Body of pancreas (tissue), 4 donors: ENCODE measurements around the gene GET3. TPM values are rescaled to one million over a fixed set of nuclear protein-coding genes. Genes with fewer than 3 reads are reported as not detected.
"Not testable (repeated sequence)": the region's sequence is repeated elsewhere in the genome, so short reads cannot be mapped to it uniquely, and the experiment has no call there.

Experiments
- ATAC-seq: fragments of 150-250 bp; one replicate; pipeline ENCODE4 v1.9.1; 2016
- DNase-seq, 4 donors: peaks; one replicate each; pipeline ENCODE4 v3.0.0-alpha.2; 2019
- H3K27ac ChIP-seq, 4 donors: fragments of 200-600 bp; sonication (generic); 1 replicate in 3 of 4; 2 replicates in 1 of 4; pipeline versions ENCODE4 v1.5.1 to v1.6.1; 2016 to 2019; ENCODE audit warnings: mild to moderate bottlenecking in 1 of 4, mixed read lengths in 1 of 4, moderate library complexity in 1 of 4
- H3K27me3 ChIP-seq, 2 donors: fragments of 200-600 bp; sonication (generic); one replicate each; pipeline ENCODE4 v1.6.0; 2016; ENCODE audit warnings: mild to moderate bottlenecking in 1 of 2
- H3K36me3 ChIP-seq, 2 donors: fragments of 200-600 bp; sonication (generic); replicated peaks in 1 of 2; 2 replicates each; pipeline ENCODE4 v1.5.1; 2016; ENCODE audit warnings: low read depth in 2 of 2; ENCODE audit not compliant: insufficient read depth in 1 of 2
- H3K4me1 ChIP-seq: fragments of 200-600 bp; sonication (generic); one replicate; pipeline ENCODE4 v1.6.0; 2016
- H3K4me3 ChIP-seq, 2 donors: fragments of 200-600 bp; sonication (generic); 1 replicate in 1 of 2; 2 replicates in 1 of 2; pipeline ENCODE4 v1.5.1; 2016 to 2019
- H3K9me3 ChIP-seq, 3 donors: fragments of 200-600 bp; sonication (generic); 1 replicate in 2 of 3; 2 replicates in 1 of 3; pipeline ENCODE4 v1.5.1; 2016
- CTCF ChIP-seq, 7 experiments: fragments of 450-650 bp in 4 of 7; fragments of 200-600 bp in 3 of 7; sonication (generic) in 3 of 7; IDR thresholded peaks; one replicate each; pipeline ENCODE4 v1.5.1; 2016 to 2019; ENCODE audit warnings: antibody characterized with exemption in 7 of 7
- POLR2A ChIP-seq, 3 donors: fragments of 450-650 bp; IDR thresholded peaks; one replicate each; pipeline ENCODE4 v1.6.1; 2016; ENCODE audit warnings: antibody characterized with exemption in 3 of 3, mild to moderate bottlenecking in 2 of 3
- WGBS, 2 donors: methylation state at CpG; one replicate each; pipeline ENCODE4 v1.1.5; 2017; 5-methylcytosine and 5-hydroxymethylcytosine counted together
- intact Hi-C: fragments of 100-400 bp; cut with DNase I; formaldehyde crosslinking; loops from one replicate; pipeline ENCODE4 v1.15.1; 2023
- total RNA-seq, 2 donors: library from RNA; depleted of rRNA; stranded (reverse); fragments of >200 nt; gene quantifications; one replicate each; pipeline ENCODE4 v1.1.0, GENCODE V29; 2016

The GET3 gene
- total RNA-seq, 2 donors from 2014 or later = 13.2 to 22.8 TPM

GRCh38 chr19:12794196-12794941, 57.1 kb downstream of the GET3 start:
- peak overlapping the region; percentile 94 to 100 (median 98) for H3K27ac ChIP-seq
- intact Hi-C loops = no loop called here
- WGBS, 2 donors = 59 to 64% methylated on average over 7 of the region's 7 CpGs
- H3K27me3 ChIP-seq = no peaks in the 10 kb centered on the region
- H3K36me3 ChIP-seq = no peaks in the 10 kb centered on the region
- H3K4me1 ChIP-seq = peaks cover 37% of the 10 kb centered on the region
- no peaks in the 10 kb centered on the region for H3K9me3 ChIP-seq
- DNase-seq (no peak), ATAC-seq (no peak)
- TF ChIP-seq CTCF (IDR thresholded peaks at IDR 0.05) = no peak
- TF ChIP-seq POLR2A (IDR thresholded peaks at IDR 0.05) = peak in 1 of 3 donors; percentile 18
- no peak overlapping the region for H3K4me3 ChIP-seq

- ATAC-seq = no peak
- no peak overlapping the region for H3K4me3 ChIP-seq
- H3K27ac ChIP-seq = peak overlapping the region in 2 of 4 donors; percentile 94 to 100
These were observed 57.7 kb downstream of the GET3 start for GRCh38 chr19:12794971-12795381.

GRCh38 chr19:12796146-12797071, 59.1 kb downstream of the GET3 start:
- Histone ChIP-seq H3K36me3 (no peaks in the 10 kb centered on the region), H3K27me3 (no peaks in the 10 kb centered on the region), H3K9me3 (no peaks in the 10 kb centered on the region), H3K4me3 (no peak overlapping the region), H3K27ac (peak overlapping the region in 2 of 4 donors; percentile 22 to 94), H3K4me1 (peaks cover 37% of the 10 kb centered on the region)
- ATAC-seq (peak; percentile 19), DNase-seq (peak; percentile 79 to 86 (median 81))
- TF ChIP-seq POLR2A (IDR thresholded peaks at IDR 0.05) (peak; percentile 24 to 43 (median 34)), CTCF (IDR thresholded peaks at IDR 0.05) (peak; percentile 79 to 99 (median 98))
- 11% methylated on average over 11 to 18 of the region's 18 CpGs for WGBS, 2 donors
- intact Hi-C loops = no loop called here

More at GRCh38 chr19:12794971-12795381, 57.7 kb downstream of the GET3 start:
- Histone ChIP-seq H3K36me3 (no peaks in the 10 kb centered on the region), H3K9me3 (no peaks in the 10 kb centered on the region), H3K27me3 (no peaks in the 10 kb centered on the region), H3K4me1 (peaks cover 36% of the 10 kb centered on the region)
- 83 to 95% methylated on average over 4 to 9 of the region's 9 CpGs for whole genome bisulfite sequencing, 2 donors
- no peak for DNase-seq
- intact Hi-C loops = no loop called here
- TF ChIP-seq POLR2A (IDR thresholded peaks at IDR 0.05) = peak in 1 of 3 donors; percentile 6
- no peak for TF ChIP-seq CTCF (IDR thresholded peaks at IDR 0.05)

GRCh38 chr19:12797141-12797587, 59.9 kb downstream of the GET3 start:
- no peaks in the 10 kb centered on the region for H3K9me3 ChIP-seq
- H3K27ac ChIP-seq = no peak overlapping the region
- intact Hi-C loops = no loop called here
- H3K4me3 ChIP-seq = no peak overlapping the region
- ATAC-seq = no peak
- TF ChIP-seq CTCF (IDR thresholded peaks at IDR 0.05) (no peak), POLR2A (IDR thresholded peaks at IDR 0.05) (no peak)
- no peaks in the 10 kb centered on the region for H3K27me3 ChIP-seq
- DNase-seq = no peak
- 88 to 93% methylated on average over 6 of the region's 6 CpGs for WGBS, 2 donors
- H3K36me3 ChIP-seq = no peaks in the 10 kb centered on the region
- H3K4me1 ChIP-seq = peaks cover 39% of the 10 kb centered on the region

GRCh38 chr19:12797607-12798006, 60.3 kb downstream of the GET3 start:
- DNase-seq, H3K36me3 ChIP-seq, intact Hi-C loops, H3K27ac ChIP-seq, ATAC-seq, H3K27me3 ChIP-seq, H3K9me3 ChIP-seq, H3K4me3 ChIP-seq: not testable (repeated sequence)
- 93 to 95% methylated on average over 7 of the region's 7 CpGs for WGBS, 2 donors
- H3K4me1 ChIP-seq = peaks cover 44% of the 10 kb centered on the region
